ES-I3 (cell line): ENCODE results near the gene IL9.
"Not testable (repeated sequence)": the region's sequence is repeated elsewhere in the genome, so short reads cannot be mapped to it uniquely, and the experiment has no call there.

Source experiments
- H3K36me3 ChIP-seq: 2 replicates; pipeline ENCODE4 v1.6.1; 2013; ENCODE audit warnings: mild to moderate bottlenecking, low read length, control low read depth, moderate library complexity; ENCODE audit not compliant: insufficient read depth
- H3K4me1 ChIP-seq: 2 replicates; pipeline ENCODE4 v1.6.1; 2013; ENCODE audit warnings: mild to moderate bottlenecking, control low read depth, low read length; ENCODE audit not compliant: insufficient read depth
- H3K9ac ChIP-seq: 2 replicates; pipeline ENCODE4 v1.6.1; 2013; ENCODE audit warnings: low read depth, mild to moderate bottlenecking, low read length, moderate library complexity
- H3K9me3 ChIP-seq: 2 replicates; pipeline ENCODE4 v1.6.1; 2013; ENCODE audit warnings: mild to moderate bottlenecking, low read length, moderate library complexity; ENCODE audit not compliant: control insufficient read depth, insufficient read depth

The IL9 gene

GRCh38 chr5:135869276-135869675 is 26.4 kb downstream of the IL9 start:
- H3K4me1 ChIP-seq, result no peaks in the 10 kb centered on the region
- H3K36me3 ChIP-seq, result no peaks in the 10 kb centered on the region
- H3K9me3 ChIP-seq, result no peaks in the 10 kb centered on the region
- no peak overlapping the region for H3K9ac ChIP-seq

- H3K4me1 ChIP-seq, result no peaks in the 10 kb centered on the region
- no peaks in the 10 kb centered on the region for H3K9me3 ChIP-seq
- no peak overlapping the region for H3K9ac ChIP-seq
- no peaks in the 10 kb centered on the region for H3K36me3 ChIP-seq
Measured at GRCh38 chr5:135868681-135869080, 27.0 kb downstream of the IL9 start.

GRCh38 chr5:135867599-135867998 is 28.0 kb downstream of the IL9 start:
- no peak overlapping the region for H3K9ac ChIP-seq
- no peaks in the 10 kb centered on the region for H3K4me1 ChIP-seq
- no peaks in the 10 kb centered on the region for H3K9me3 ChIP-seq
- no peaks in the 10 kb centered on the region for H3K36me3 ChIP-seq

- H3K4me1 ChIP-seq, result no peaks in the 10 kb centered on the region
- H3K9ac ChIP-seq, result no peak overlapping the region
- H3K36me3 ChIP-seq, result no peaks in the 10 kb centered on the region
- H3K9me3 ChIP-seq, result no peaks in the 10 kb centered on the region
Measured at GRCh38 chr5:135866016-135866415, 29.6 kb downstream of the IL9 start.

- H3K36me3 ChIP-seq, result no peaks in the 10 kb centered on the region
- no peak overlapping the region for H3K9ac ChIP-seq
- no peaks in the 10 kb centered on the region for H3K4me1 ChIP-seq
- H3K9me3 ChIP-seq, result no peaks in the 10 kb centered on the region
Measured at GRCh38 chr5:135864503-135865435, 30.9 kb downstream of the IL9 start.

- no peaks in the 10 kb centered on the region for H3K36me3 ChIP-seq
- no peaks in the 10 kb centered on the region for H3K4me1 ChIP-seq
- H3K9me3 ChIP-seq, result no peaks in the 10 kb centered on the region
- H3K9ac ChIP-seq, result no peak overlapping the region
Measured at GRCh38 chr5:135862744-135863143, 32.9 kb downstream of the IL9 start.

- Histone ChIP-seq H3K36me3 (no peaks in the 10 kb centered on the region), H3K9ac (no peak overlapping the region), H3K9me3 (no peaks in the 10 kb centered on the region), H3K4me1 (no peaks in the 10 kb centered on the region)
Measured at GRCh38 chr5:135862086-135862485, 33.6 kb downstream of the IL9 start.

GRCh38 chr5:135861641-135862040 is 34.0 kb downstream of the IL9 start:
- Histone ChIP-seq H3K9ac (no peak overlapping the region), H3K9me3 (no peaks in the 10 kb centered on the region), H3K36me3 (no peaks in the 10 kb centered on the region), H3K4me1 (no peaks in the 10 kb centered on the region)

GRCh38 chr5:135859641-135860040 is 36.0 kb downstream of the IL9 start:
- Histone ChIP-seq H3K9me3 (no peaks in the 10 kb centered on the region), H3K4me1 (no peaks in the 10 kb centered on the region), H3K36me3 (no peaks in the 10 kb centered on the region), H3K9ac (no peak overlapping the region)

- H3K9me3 ChIP-seq, H3K4me1 ChIP-seq, H3K36me3 ChIP-seq, H3K9ac ChIP-seq: not testable (repeated sequence)
Measured at GRCh38 chr5:135859186-135859585, 36.5 kb downstream of the IL9 start.

GRCh38 chr5:135857630-135858311 is 37.9 kb downstream of the IL9 start:
- no peaks in the 10 kb centered on the region for H3K4me1 ChIP-seq
- H3K36me3 ChIP-seq, result no peaks in the 10 kb centered on the region
- no peaks in the 10 kb centered on the region for H3K9me3 ChIP-seq
- no peak overlapping the region for H3K9ac ChIP-seq

- Histone ChIP-seq H3K4me1 (no peaks in the 10 kb centered on the region), H3K36me3 (no peaks in the 10 kb centered on the region), H3K9me3 (no peaks in the 10 kb centered on the region), H3K9ac (no peak overlapping the region)
Measured at GRCh38 chr5:135851915-135852845, 43.5 kb downstream of the IL9 start.

GRCh38 chr5:135851186-135851914 is 44.3 kb downstream of the IL9 start:
- H3K9me3 ChIP-seq, result no peaks in the 10 kb centered on the region
- no peaks in the 10 kb centered on the region for H3K4me1 ChIP-seq
- no peak overlapping the region for H3K9ac ChIP-seq
- H3K36me3 ChIP-seq, result no peaks in the 10 kb centered on the region

- H3K4me1 ChIP-seq, result no peaks in the 10 kb centered on the region
- H3K36me3 ChIP-seq, result no peaks in the 10 kb centered on the region
- H3K9ac ChIP-seq, result no peak overlapping the region
- no peaks in the 10 kb centered on the region for H3K9me3 ChIP-seq
Measured at GRCh38 chr5:135850671-135851070, 45.0 kb downstream of the IL9 start.
